HUES64 (cell line): ENCODE measurements around the gene ANK2.
A peak's percentile ranks its signal among the peaks of the same experiment; 100 is the strongest.
"Not testable (repeated sequence)": the region's sequence is repeated elsewhere in the genome, so short reads cannot be mapped to it uniquely, and the experiment has no call there.

Experiments
- H3K27ac ChIP-seq: 2 replicates; pipeline ENCODE4 v1.7.0; 2013; ENCODE audit warnings: low read depth, low read length, inconsistent platforms
- H3K27me3 ChIP-seq: 2 replicates; pipeline ENCODE4 v1.6.1; 2013; ENCODE audit warnings: mild to moderate bottlenecking, low read length; ENCODE audit not compliant: insufficient read depth
- H3K36me3 ChIP-seq: 2 replicates; pipeline ENCODE4 v1.6.1; 2013; ENCODE audit warnings: mild to moderate bottlenecking, low read length; ENCODE audit not compliant: insufficient read depth
- H3K4me1 ChIP-seq: 2 replicates; pipeline ENCODE4 v1.6.1; 2013; ENCODE audit warnings: mild to moderate bottlenecking, low read length, moderate library complexity; ENCODE audit not compliant: insufficient read depth
- H3K4me3 ChIP-seq: 2 replicates; pipeline ENCODE4 v1.5.1; 2013; ENCODE audit warnings: mild to moderate bottlenecking, low read length, moderate library complexity
- H3K9ac ChIP-seq: 2 replicates; pipeline ENCODE4 v1.6.1; 2013; ENCODE audit warnings: mild to moderate bottlenecking, low read depth, low read length
- H3K9me3 ChIP-seq: 2 replicates; pipeline ENCODE4 v1.6.1; 2013; ENCODE audit warnings: low read depth, low read length; ENCODE audit not compliant: insufficient read depth
- WGBS: fragments of 150-250, 120-280 bp; methylation state at CpG from one replicate; pipeline ENCODE4 v1.1.7; 2013; ENCODE audit warnings: missing lambda C conversion rate; 5-methylcytosine and 5-hydroxymethylcytosine counted together

The ANK2 gene

GRCh38 chr4:113173126-113173792, 123.8 kb downstream of the ANK2 start:
- Histone ChIP-seq H3K9ac (no peak overlapping the region), H3K36me3 (peaks cover 7% of the 10 kb centered on the region; the same call in 1 of the 2 replicates), H3K4me1 (peaks cover 28% of the 10 kb centered on the region), H3K27ac (no peak overlapping the region), H3K27me3 (no peaks in the 10 kb centered on the region), H3K4me3 (no peak overlapping the region), H3K9me3 (no peaks in the 10 kb centered on the region)
- 87% methylated on average over 5 of the region's 5 CpGs for WGBS

- peaks cover 22% of the 10 kb centered on the region for H3K4me1 ChIP-seq
- no peaks in the 10 kb centered on the region for H3K27me3 ChIP-seq
- H3K9me3 ChIP-seq: no peaks in the 10 kb centered on the region
- WGBS: 95% methylated on average over 3 of the region's 3 CpGs
- H3K27ac ChIP-seq: no peak overlapping the region
- H3K9ac ChIP-seq: no peak overlapping the region
- H3K4me3 ChIP-seq: no peak overlapping the region
- H3K36me3 ChIP-seq: peaks cover 7% of the 10 kb centered on the region; the same call in 1 of the 2 replicates
These were observed 124.4 kb downstream of the ANK2 start for GRCh38 chr4:113173793-113174264.

- no peaks in the 10 kb centered on the region for H3K4me1 ChIP-seq
- H3K27ac ChIP-seq: no peak overlapping the region
- H3K9me3 ChIP-seq: no peaks in the 10 kb centered on the region
- 86% methylated on average over 1 of the region's 1 CpG for WGBS
- H3K4me3 ChIP-seq: no peak overlapping the region
- no peaks in the 10 kb centered on the region for H3K27me3 ChIP-seq
- no peak overlapping the region for H3K9ac ChIP-seq
- H3K36me3 ChIP-seq: peaks cover 7% of the 10 kb centered on the region; the same call in 1 of the 2 replicates
These were observed 129.6 kb downstream of the ANK2 start for GRCh38 chr4:113179091-113179490.

GRCh38 chr4:113179996-113180395, 130.5 kb downstream of the ANK2 start:
- H3K9ac ChIP-seq: no peak overlapping the region
- no peaks in the 10 kb centered on the region for H3K4me1 ChIP-seq
- H3K36me3 ChIP-seq: no peaks in the 10 kb centered on the region
- WGBS: 99% methylated on average over 2 of the region's 2 CpGs
- no peaks in the 10 kb centered on the region for H3K9me3 ChIP-seq
- no peaks in the 10 kb centered on the region for H3K27me3 ChIP-seq
- no peak overlapping the region for H3K4me3 ChIP-seq
- no peak overlapping the region for H3K27ac ChIP-seq

- Histone ChIP-seq H3K4me3 (no peak overlapping the region), H3K9me3 (no peaks in the 10 kb centered on the region), H3K4me1 (no peaks in the 10 kb centered on the region), H3K27ac (no peak overlapping the region), H3K27me3 (no peaks in the 10 kb centered on the region), H3K36me3 (no peaks in the 10 kb centered on the region), H3K9ac (no peak overlapping the region)
- 89% methylated on average over 11 of the region's 11 CpGs for WGBS
These were observed 132.0 kb downstream of the ANK2 start for GRCh38 chr4:113181289-113182007.

- no peak overlapping the region for H3K9ac ChIP-seq
- 0 out of 2 replicates have a peak, but pooled peaks cover 5% of the 10 kb centered on the region for H3K4me1 ChIP-seq
- no peak overlapping the region for H3K27ac ChIP-seq
- H3K9me3 ChIP-seq: no peaks in the 10 kb centered on the region
- no peak overlapping the region for H3K4me3 ChIP-seq
- 70% methylated on average over 5 of the region's 5 CpGs for WGBS
- no peaks in the 10 kb centered on the region for H3K27me3 ChIP-seq
- H3K36me3 ChIP-seq: no peaks in the 10 kb centered on the region
These were observed 133.7 kb downstream of the ANK2 start for GRCh38 chr4:113183032-113183605.

GRCh38 chr4:113186220-113186619, 136.8 kb downstream of the ANK2 start:
- H3K9me3 ChIP-seq, H3K27me3 ChIP-seq, H3K9ac ChIP-seq, H3K27ac ChIP-seq, H3K4me3 ChIP-seq, H3K36me3 ChIP-seq: not testable (repeated sequence)
- peaks cover 20% of the 10 kb centered on the region for H3K4me1 ChIP-seq
- 58% methylated on average over 4 of the region's 4 CpGs for WGBS

- Histone ChIP-seq H3K9me3 (no peaks in the 10 kb centered on the region), H3K36me3 (no peaks in the 10 kb centered on the region), H3K27ac (no peak overlapping the region), H3K27me3 (no peaks in the 10 kb centered on the region), H3K4me1 (peaks cover 20% of the 10 kb centered on the region), H3K4me3 (no peak overlapping the region), H3K9ac (no peak overlapping the region)
These were observed 137.5 kb downstream of the ANK2 start for GRCh38 chr4:113186913-113187312.

GRCh38 chr4:113187358-113187757, 137.9 kb downstream of the ANK2 start:
- 98% methylated on average over 2 of the region's 3 CpGs for WGBS
- Histone ChIP-seq H3K27me3 (no peaks in the 10 kb centered on the region), H3K36me3 (no peaks in the 10 kb centered on the region), H3K27ac (no peak overlapping the region), H3K9me3 (no peaks in the 10 kb centered on the region), H3K9ac (no peak overlapping the region), H3K4me3 (no peak overlapping the region), H3K4me1 (peaks cover 20% of the 10 kb centered on the region)

- no peak overlapping the region for H3K9ac ChIP-seq
- H3K27ac ChIP-seq: no peak overlapping the region
- H3K9me3 ChIP-seq: no peaks in the 10 kb centered on the region
- 67% methylated on average over 3 of the region's 4 CpGs for WGBS
- no peaks in the 10 kb centered on the region for H3K36me3 ChIP-seq
- peaks cover 20% of the 10 kb centered on the region for H3K4me1 ChIP-seq
- no peak overlapping the region for H3K4me3 ChIP-seq
- no peaks in the 10 kb centered on the region for H3K27me3 ChIP-seq
These were observed 140.1 kb downstream of the ANK2 start for GRCh38 chr4:113189546-113189945.

- Histone ChIP-seq H3K27me3 (no peaks in the 10 kb centered on the region), H3K9ac (no peak overlapping the region), H3K9me3 (no peaks in the 10 kb centered on the region), H3K4me3 (no peak overlapping the region), H3K4me1 (peaks cover 20% of the 10 kb centered on the region), H3K36me3 (no peaks in the 10 kb centered on the region), H3K27ac (peak overlapping the region; percentile 3)
- 82% methylated on average over 4 of the region's 4 CpGs for WGBS
These were observed 159.7 kb downstream of the ANK2 start for GRCh38 chr4:113209153-113209552.
